Activated T-cell treated with anti-CD3 and anti-CD28 coated beads, Interleukin-2, amount 50 U/mL, for 4 hours (primary cell): ENCODE data around the gene XPO5. TPM values are rescaled to one million over a fixed set of nuclear protein-coding genes. Genes with fewer than 3 reads are reported as not detected.

Experiments used
- total RNA-seq, 3 donors: library from RNA; stranded (reverse); gene quantifications; one replicate each; pipeline ENCODE4 v1.2.1, GENCODE V29; 2021

Gene XPO5
- total RNA-seq, 3 donors from 2014 or later, result 116 to 140 (median 120) TPM

Other genes with a start within 250 kb of the XPO5 start
- 1 to 10 TPM; 7.4 to 7.8 (median 7.6) TPM for gene ZNF318, start 206.4 kb downstream of the XPO5 start, total RNA-seq
- gene ABCC10, start 148.5 kb downstream of the XPO5 start, total RNA-seq, result 10 to 100 TPM; 24.2 to 30.1 (median 26.5) TPM
- 1 to 10 TPM; 5.0 to 9.0 (median 6.7) TPM for gene DLK2, start 120.5 kb downstream of the XPO5 start, total RNA-seq
- gene TJAP1, start 98.5 kb downstream of the XPO5 start, total RNA-seq, result 10 to 100 TPM; 45.5 to 52.8 (median 46.2) TPM
- gene LRRC73, start 65.7 kb downstream of the XPO5 start, total RNA-seq, result under 1 TPM; 0.16 to 0.47 (median 0.20) TPM
- gene YIPF3, start 59.1 kb downstream of the XPO5 start, total RNA-seq, result 10 to 100 TPM; 33.3 to 40.9 (median 35.4) TPM
- gene POLR1C, start 58.9 kb downstream of the XPO5 start, total RNA-seq, result 100 to 1,000 TPM; 192 to 231 (median 200) TPM
- gene POLH, start 147 bp upstream of the XPO5 start, total RNA-seq, result 10 to 100 TPM; 15.7 to 22.8 (median 18.8) TPM
- gene GTPBP2, start 53.2 kb upstream of the XPO5 start, total RNA-seq, result 10 to 100 TPM; 37.3 to 50.3 (median 39.1) TPM
- gene MAD2L1BP, start 59.8 kb upstream of the XPO5 start, total RNA-seq, result 10 to 100 TPM; 32.1 to 32.7 (median 32.3) TPM
- gene RSPH9, start 69.0 kb upstream of the XPO5 start, total RNA-seq, result not detected
- 10 to 100 TPM; 70.0 to 75.1 (median 72.7) TPM for gene MRPS18A, start 111.8 kb upstream of the XPO5 start, total RNA-seq
- 10 to 100 TPM; 28.9 to 44.6 (median 31.8) TPM for gene VEGFA, start 194.2 kb upstream of the XPO5 start, total RNA-seq